ENCODE results near the gene ANAPC16.
"Not testable (repeated sequence)": the region's sequence is repeated elsewhere in the genome, so short reads cannot be mapped to it uniquely, and the experiment has no call there.

Gene ANAPC16

DNA sequence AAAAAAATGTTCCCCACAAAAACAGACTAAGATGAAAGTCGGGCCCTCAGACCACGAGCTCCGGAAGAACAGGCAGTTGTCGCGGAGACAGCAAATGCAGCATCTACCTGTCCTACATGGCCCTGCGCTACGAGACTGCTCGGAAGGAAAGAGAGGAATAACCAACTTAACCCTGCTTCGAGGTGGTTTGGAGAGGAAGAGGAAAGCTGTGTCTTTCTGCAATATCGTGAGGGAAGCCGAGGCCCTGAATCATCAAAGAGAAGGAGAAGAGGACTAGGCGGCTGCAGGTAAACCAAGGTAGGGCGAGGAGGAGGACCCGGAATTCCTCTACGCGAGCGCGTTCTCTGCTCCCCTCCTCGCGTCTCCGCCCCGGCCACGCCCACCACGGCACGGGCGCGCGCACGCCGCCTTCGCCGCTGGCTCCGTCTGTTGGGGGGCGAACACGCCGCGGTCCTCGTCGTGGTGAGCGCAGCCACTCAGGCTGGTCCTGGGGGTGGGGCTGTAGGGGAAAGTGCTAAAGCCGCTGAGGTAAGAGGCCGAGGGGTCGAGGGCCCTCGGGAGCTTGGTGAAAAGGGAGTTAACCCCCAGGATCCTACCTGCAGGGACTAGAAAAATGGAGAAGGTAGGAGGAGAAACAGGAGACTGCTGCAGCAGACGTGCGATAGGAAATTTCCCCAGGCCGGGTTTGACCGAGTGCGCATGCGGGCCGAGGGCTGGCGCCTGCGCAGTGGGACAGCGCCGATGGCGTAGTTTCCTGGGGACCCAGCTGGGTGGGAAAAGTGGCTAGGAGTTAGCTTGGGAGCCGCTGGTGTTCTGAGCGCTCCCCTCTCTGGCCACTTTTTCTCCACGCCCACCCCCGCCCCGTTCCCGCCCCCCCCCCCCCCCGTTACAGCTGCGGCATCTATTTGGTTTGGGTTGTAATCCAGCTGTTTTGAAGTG is at the start of gene ANAPC16, which contains the start of gene ASCC1:
TSS of gene ANAPC16 (plus strand) at position 402 of the 939 bp plus-strand sequence. CDS start 7,903 bp downstream, outside the sequence.
TSS of gene ASCC1 (minus strand) at position 666 of the 939 bp plus-strand sequence. CDS start 2,978 bp downstream, outside the sequence.
- peak; percentile 70 for DNase-seq (ENCODE audit: low read depth, low spot score)

DNA sequence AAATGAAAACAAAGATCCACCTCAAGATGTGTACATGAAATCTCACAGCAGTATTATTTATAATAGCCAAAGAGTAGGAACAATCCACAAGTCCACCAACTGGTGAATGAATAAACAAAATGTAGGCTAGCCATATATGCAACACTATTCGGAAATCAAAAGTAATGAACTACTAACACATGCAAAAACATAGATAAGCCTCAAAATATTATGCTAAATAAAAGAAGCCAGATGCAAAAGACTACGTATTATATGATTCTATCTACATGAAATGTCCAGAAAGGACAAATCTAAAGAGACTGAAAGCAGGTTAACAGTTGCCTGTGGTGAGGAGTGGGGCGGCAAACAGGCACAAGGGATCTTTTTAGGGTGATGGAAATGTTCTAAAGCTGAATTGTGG is 48.7 kb upstream of the ANAPC16 start:
- no peak for DNase-seq (ENCODE audit: low read depth, low spot score)

DNA sequence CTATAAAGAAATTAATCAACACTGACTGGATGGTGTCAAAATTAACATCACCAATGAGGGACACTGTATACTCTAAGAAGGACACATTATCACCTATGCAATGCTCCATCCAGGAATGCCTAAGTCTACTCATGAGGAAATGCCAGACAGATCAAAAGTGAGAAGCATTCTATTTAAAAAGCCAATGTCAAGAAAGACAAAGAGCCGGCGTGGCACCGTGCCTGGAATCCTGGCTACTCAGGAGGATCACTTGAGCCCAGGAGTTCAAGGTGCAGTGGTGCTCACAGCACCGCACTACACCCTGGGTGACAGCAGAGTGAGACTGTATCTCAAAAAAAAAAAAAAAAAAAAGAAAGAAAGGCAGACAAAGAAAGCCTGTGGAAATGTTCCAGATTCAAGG is 45.5 kb upstream of the ANAPC16 start:
- no peak for DNase-seq (ENCODE audit: low read depth, low spot score)

DNA sequence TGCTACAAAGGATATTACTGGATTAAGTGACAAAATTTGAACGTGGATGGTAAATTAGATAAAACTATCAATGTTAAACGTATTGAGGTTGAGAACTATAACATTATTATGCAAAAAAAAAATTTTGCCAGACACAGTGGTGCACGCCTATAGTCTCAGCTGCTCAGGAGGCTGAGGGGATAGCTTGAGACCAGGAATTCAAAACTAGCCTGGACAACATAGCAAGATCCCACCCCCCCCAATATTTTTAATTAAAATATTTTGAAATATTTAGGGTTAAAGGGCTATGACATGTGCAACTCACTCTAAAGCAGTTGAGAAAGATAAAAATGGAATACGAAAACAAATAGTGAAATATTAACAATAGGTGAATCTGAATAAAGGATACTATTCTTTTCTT is 45.1 kb upstream of the ANAPC16 start:
- no peak for DNase-seq (ENCODE audit: low read depth, low spot score)

DNA sequence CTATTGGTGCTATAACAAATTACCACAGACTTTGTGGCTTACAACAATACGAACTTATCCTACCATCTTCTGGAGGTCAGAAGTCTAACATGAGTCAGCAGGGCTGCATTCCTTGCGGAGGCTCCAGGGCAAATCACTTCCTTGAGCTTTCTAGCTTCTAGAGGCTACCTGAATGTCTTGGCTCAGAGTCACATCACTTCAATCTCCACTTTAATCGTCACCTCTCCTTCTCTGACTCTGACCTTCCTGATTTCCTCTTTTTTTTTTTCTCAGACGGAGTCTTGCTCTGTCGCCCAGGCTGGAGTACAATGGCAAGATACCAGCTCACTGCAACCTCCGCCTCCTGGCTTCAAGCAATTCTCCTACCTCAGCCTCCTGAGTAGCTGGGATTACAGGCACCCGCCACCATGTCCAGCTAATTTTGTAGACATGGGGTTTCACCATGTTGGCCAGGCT is 44.6 kb upstream of the ANAPC16 start:
- DNase-seq (ENCODE audit: low read depth, low spot score) = no peak

DNA sequence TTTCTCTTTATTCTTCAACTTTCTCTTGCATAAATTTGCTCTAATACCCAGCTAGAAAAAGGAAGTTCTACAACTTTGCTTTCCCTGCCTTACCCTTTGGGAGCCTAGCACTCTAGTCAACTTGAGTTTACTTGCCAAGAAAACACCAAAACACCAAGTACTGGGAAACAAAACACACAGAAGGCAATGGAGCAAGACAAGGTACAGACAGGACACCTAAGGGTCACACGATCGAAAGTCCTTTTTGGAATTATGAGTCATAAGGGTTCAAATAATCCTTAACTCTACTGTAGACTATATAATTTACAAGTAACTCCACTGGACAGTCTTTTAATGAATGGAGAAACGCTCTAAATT is 42.6 kb upstream of the ANAPC16 start:
- DNase-seq (ENCODE audit: low read depth, low spot score) = no peak

DNA sequence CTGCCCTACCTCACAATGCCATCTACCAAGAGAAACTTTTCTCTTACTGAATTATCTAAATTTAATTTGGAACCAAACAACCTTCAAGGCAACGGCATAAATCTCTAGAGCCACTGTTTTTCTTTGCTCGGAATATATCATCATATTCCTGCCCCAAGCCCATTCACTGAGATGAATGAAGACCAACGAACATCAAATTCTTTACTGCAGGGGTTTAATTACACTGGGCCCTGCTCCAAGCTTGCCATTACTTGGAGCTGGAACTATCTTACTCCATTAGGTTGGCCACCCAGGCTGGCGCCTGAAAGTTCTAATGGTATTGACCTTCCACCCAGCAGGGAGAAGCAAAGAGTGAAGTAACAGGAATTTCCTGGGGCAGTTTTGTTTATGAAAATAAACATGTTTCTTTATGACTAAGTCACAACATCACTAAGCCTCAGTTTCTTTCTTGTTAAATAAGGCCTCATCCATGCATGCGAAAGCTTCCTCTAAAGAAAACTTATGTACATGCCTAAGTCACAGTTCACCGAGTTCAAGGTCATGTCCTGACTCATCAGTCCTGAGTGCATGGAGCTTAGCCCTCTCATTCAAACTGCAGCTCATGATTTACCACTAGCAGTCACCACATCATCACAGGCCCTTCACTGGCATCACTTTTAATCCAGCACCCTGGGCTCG is 42.1 kb upstream of the ANAPC16 start:
- DNase-seq (ENCODE audit: low read depth, low spot score) = no peak

DNA sequence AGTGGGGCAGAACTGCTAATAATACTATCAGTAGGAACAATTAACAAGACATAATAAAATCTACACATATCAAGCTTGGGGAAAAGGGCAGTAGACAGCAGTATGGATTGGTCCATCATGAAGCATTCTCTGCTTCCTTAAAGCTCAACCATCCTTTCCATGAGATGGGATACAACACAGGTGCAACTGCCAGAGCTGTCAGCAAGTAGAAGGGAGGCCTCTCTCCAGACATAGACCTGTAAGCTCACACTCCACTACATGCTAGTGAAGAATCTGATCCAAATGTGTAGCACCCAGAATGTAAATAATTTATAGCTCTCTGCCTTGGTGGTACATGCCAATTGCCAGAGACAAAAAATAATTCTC is 41.5 kb upstream of the ANAPC16 start:
- no peak for DNase-seq (ENCODE audit: low read depth, low spot score)

DNA sequence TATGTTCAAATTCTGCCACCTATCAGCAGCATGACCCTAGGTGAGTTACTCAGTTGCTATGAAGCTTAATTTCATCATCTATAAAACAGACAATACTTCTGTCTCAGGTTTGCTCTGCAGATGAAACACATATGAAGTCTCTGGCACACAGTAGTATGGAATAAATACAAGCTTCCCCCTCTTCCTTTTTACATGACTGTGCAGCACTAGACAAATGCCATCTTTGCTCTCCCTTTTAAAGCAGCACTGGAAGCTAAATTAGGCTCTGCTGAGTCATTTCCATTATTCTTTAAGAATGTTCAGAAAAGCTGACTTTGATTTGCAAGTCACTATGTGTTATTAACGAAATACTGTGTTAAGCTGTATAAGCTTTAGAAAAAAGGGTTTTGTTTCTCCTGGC is 40.7 kb upstream of the ANAPC16 start:
- DNase-seq (ENCODE audit: low read depth, low spot score) = no peak

DNA sequence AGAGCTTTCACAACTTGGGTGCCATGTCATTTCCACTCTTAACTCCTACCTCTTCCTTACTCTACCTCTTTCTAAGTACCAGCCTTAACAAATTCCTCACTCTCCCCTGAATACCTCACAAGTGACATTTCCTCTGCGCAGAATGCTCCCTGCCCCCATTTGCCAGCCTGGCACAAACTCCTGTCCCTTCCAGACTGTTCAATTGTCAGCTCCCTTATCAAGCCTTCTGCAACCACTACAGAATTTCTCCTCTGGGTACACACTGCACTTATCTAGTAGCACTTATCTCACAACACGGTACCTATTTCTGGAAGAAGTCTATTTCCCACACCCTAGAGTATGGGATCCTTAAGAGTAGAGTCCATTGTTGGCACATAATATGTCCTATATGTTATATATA is 39.1 kb upstream of the ANAPC16 start:
- no peak for DNase-seq (ENCODE audit: low read depth, low spot score)

DNA sequence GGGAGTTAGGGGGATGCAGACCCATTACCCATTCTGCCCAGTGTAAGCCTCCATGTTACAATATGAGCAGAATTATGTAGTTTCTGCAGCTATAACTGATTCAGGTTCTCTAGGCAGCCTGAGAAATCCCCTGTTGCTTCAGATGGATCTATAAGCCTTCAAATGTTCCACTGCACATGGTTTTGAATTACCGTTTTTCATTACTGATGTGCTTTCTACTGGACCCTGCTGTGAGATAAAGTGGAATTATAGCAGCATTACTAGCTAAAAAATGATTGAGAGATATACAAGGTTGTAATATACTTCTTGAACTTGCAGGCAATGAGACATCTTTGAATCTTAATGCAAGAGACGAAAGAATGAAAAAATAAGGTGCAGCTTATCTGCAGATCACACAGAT is 38.4 kb upstream of the ANAPC16 start:
- no peak for DNase-seq (ENCODE audit: low read depth, low spot score)

DNA sequence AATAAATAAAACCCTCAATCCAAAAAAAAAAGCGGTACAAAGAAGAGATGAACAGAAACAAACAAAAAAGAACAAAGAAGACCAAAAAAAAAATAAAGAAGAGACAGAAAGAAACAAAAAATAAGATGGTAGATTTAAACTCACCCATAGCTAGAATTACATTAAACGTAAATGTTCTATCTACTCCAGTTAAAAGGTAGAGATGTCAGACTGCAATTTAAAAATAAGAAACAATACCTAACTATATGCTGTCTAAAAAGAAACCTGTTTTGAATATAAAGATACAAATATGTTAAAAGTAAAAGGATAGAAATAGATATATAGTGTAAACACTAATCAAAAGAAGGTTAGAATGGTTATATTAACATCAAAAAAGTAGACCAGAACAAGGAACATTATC is 31.7 kb upstream of the ANAPC16 start:
- DNase-seq (ENCODE audit: low read depth, low spot score) = no peak

DNA sequence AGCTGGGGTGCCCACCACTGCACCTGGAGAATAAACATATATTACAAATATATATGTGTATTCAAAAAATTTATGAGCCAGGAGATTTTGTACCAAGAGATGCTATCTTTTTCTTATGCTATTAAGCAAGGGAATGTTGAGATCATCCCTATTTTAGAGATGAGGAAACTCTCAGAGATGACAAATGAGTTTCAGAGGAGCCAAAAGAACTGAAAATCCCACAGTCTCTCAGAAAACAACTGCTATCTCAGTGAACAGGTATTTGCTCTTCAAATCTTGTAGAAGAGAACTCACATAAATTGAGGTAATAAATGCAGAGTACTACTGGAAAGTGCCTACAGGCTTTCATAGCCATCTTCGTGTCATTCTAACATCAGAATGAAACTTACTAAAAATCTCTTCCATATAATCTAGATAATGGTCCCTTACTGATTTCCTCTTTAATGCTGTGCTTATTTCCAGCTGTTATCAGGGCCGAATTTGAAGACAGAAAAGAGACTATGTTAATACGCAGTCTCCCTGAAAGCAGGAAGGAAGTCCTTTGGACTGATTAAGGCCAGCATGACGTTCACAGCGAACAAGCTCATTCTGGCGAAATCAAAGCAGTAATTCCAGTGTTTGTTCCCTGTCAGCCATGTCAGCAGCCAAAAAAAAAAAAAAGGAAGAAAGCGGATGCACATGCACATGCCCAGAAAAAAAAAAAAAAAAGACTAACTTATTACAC is 29.4 kb upstream of the ANAPC16 start:
- DNase-seq (ENCODE audit: low read depth, low spot score) = no peak

DNA sequence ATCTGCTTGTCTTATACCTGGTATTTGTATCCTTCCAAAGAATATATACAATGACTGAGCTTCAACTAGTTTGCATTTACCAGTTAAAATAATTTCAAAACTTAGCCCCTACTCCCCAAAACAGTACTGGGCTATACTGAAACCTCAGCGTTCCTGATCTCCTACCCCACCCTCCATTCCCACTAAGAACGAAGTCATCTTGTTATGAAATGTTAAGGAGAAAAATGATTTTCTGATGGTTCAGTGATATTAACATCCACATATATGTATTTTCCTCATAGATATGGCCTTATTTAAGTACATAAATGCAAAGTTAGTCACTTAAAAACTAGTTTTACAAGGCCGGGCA is 28.9 kb upstream of the ANAPC16 start:
- no peak for DNase-seq (ENCODE audit: low read depth, low spot score)

DNA sequence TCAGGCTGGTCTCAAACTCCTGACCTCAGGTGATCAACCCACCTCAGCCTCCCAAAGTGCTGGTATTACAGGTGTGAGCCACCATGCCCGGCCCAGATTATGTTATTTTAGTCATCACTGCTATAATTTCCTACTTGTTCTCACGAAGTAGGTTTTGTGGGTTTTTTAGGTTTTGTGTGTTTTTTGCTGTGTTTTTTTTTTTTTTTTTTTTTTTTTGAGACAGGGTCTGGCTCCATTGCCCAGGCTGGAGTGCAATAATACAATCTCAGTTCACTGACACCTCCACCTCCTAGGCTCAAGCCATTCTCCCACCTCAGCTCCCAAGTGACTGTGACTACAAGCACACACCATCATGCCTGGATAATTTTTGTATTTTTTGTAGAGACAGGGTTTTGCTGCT is 20.9 kb upstream of the ANAPC16 start:
- no peak for DNase-seq (ENCODE audit: low read depth, low spot score)

DNA sequence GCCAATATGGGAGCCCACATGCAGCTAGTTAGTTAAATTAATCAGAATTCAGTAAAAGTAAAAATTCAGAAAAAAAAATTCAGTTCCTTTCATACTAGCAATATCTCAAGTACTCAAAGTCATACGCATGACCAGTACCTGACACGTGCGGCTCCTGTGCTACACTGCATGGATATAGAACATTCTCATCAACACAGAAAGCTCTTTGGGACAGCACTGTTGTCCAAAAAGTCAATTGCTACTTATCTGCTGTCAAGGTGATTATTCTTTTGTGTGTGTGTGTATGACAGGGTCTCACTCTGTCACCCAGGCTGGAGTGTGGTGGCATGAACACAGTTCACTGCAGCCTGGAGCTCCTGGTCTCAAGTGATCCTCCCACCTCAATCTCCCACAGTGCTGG is 14.9 kb upstream of the ANAPC16 start:
- no peak for DNase-seq (ENCODE audit: low read depth, low spot score)

DNA sequence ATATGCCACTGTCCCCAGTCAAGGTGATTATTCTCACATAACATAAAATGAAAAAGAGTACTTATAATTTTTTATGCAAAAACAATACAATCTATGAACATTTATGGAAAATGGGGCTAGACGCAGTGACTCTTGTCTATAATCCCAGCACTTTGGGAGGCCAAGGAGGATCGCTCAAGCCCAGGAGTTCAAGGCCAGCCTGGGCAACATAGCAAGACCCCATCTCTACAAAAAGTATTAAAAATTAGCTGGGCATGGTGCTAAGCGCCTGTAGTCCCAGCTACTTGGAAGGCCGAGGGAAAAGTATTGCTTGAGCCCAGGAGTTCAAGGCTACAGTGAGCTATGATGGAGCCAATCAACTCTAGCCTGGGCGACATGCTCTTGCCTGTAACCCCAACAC is 14.5 kb upstream of the ANAPC16 start:
- DNase-seq (ENCODE audit: low read depth, low spot score) = no peak

DNA sequence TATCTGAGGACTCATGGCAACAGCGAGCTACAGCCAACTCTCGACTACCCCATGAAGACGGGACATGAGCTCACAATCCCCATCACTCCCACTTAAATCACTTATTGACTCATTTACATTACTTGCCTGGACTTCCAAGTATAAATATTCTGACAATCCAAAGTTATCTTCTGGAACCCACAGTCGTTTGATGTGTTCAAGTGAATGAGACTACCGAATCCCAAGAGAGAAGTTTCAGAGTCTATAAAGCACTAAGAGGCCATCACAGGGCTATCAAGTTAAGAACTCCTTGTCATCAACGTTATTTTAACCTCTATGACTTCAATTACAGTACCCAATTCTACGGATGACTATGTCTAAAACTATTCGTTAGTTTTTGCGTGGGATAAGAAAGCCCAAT is 11.5 kb upstream of the ANAPC16 start:
- no peak for DNase-seq (ENCODE audit: low read depth, low spot score)

DNA sequence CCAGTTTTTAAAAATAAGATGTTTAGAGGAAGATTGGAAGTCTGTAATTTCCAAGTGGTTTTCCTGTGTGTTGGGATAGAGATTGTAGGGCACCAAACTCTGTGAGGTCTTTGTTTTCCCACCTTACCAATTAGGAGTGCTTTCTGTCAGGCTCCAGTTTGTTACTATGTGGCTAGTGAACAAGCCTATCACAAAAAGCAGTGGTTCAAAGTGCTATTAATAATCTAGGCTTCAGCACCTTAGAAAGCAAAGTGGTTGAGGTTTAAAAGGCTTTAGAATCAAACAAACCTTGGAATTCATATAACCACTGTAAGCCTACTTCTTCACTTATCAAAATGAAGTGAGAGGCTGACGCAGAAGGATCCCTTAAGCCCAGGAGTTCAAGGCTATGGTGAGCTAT is 11.1 kb upstream of the ANAPC16 start:
- DNase-seq (ENCODE audit: low read depth, low spot score) = no peak

DNA sequence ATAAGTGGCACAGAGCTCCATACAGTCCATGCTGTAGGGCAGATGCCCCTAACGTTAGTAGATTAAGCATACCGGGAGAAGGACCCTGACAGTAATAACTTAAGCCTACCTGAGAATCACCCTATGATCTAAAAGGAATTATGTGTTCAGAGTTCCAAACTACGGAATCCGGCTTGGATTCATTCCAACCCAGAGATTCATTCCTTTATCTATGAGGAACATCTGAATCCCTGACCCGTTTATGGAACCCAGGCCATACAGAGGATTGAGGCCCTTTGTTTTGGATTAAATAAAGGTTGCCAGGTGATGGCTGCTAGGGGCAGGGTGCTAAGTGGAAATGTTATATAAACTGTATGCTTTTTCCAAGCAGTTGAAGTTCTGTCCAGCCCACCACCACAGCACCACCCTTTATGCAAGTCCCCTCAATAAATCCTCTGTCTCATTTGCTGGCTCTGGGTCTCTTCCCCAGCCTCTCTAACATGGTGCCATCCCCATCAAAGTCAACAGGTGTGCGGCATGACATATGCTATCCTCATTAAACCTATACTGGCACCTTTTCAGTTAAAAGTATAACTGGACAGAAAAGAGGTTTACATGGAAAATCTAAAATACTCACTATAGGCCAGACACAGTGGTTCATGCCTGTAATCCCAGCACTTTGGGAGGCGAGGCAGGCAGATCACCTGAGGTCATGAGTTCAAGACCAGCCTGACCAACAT is 9.1 kb upstream of the ANAPC16 start:
- DNase-seq (ENCODE audit: low read depth, low spot score) = no peak

DNA sequence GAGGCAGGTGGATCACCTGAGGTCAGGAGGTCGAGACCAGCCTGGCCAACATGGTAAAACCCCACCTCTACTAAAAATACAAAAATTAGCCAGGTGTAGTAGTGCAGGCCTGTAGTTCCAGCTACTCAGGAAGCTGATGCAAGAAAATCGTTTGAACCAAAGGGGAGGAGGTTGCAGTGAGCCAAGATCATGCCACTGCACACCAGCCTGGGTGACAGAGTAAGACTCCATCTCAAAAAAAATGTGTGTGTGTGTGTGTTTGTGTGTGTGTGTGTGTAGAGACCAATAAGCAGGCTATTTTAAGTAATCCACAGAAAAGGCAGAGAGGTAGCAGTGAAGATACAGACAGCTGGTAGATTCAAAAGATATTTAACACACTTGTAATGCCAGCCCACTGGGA is 7.3 kb upstream of the ANAPC16 start:
- DNase-seq (ENCODE audit: low read depth, low spot score) = not testable (repeated sequence)

DNA sequence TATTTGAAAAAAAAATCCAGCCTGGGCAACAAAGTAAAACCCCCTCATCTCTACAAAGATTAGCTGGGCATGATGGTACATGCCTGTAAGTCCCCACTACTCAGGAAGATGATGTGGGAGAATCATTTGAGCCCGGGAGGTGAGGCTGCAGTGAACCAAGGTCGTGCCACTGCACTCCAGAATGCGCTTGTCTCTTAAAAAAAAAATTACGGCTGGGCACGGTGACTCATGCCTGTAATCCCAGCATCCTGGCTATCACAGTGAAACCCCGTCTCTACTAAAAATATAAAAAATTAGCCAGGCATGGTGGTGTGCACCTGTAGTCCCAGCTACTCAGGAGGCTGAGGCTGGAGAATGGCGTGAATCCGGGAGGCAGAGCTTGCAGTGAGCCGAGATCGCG is 4.4 kb upstream of the ANAPC16 start:
- DNase-seq (ENCODE audit: low read depth, low spot score) = not testable (repeated sequence)
